HFF-Myc (cell line): ENCODE data around the gene PRKG1.

Experiments used
- DNase-seq: peaks from one replicate; pipeline ENCODE4 v3.0.0-alpha.2; 2011; ENCODE audit warnings: low read depth; ENCODE audit errors: extremely low read depth
- H3K4me3 ChIP-seq: replicated peaks from 2 replicates; pipeline ENCODE4 v1.5.1; 2011; ENCODE audit warnings: low read depth, mild to moderate bottlenecking, control low read depth, low read length
- TF ChIP-seq, protein P1 (sequence below): IDR thresholded peaks from 2 replicates; pipeline ENCODE4 v1.5.1; 2012; ENCODE audit warnings: mild to moderate bottlenecking, low read depth, low read length, control low read depth; ENCODE audit errors: missing control alignments

PRKG1 gene

DNA sequence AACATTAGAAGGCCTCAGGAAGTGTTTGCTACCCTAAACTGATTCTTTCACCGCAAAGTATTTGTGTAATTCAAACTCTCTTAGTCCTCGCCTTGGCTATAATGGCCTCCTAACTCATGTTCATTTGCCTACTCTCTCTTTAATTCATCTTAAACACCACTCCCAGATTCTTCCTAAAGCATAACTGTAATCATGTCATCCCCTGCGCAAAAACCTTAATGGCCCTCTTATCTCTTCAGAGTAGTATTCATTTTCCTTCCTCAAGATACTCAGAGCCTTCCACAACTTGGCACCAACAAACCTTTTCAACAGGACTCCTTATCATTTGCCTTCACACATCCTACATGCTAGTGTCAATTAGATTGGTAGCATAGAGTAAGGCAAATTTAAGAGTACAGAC lies 582.2 kb downstream of the PRKG1 start:
- TF ChIP-seq, protein P1, sequence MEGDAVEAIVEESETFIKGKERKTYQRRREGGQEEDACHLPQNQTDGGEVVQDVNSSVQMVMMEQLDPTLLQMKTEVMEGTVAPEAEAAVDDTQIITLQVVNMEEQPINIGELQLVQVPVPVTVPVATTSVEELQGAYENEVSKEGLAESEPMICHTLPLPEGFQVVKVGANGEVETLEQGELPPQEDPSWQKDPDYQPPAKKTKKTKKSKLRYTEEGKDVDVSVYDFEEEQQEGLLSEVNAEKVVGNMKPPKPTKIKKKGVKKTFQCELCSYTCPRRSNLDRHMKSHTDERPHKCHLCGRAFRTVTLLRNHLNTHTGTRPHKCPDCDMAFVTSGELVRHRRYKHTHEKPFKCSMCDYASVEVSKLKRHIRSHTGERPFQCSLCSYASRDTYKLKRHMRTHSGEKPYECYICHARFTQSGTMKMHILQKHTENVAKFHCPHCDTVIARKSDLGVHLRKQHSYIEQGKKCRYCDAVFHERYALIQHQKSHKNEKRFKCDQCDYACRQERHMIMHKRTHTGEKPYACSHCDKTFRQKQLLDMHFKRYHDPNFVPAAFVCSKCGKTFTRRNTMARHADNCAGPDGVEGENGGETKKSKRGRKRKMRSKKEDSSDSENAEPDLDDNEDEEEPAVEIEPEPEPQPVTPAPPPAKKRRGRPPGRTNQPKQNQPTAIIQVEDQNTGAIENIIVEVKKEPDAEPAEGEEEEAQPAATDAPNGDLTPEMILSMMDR = no peak
- no peak for DNase-seq
- no peak overlapping the region for H3K4me3 ChIP-seq

DNA sequence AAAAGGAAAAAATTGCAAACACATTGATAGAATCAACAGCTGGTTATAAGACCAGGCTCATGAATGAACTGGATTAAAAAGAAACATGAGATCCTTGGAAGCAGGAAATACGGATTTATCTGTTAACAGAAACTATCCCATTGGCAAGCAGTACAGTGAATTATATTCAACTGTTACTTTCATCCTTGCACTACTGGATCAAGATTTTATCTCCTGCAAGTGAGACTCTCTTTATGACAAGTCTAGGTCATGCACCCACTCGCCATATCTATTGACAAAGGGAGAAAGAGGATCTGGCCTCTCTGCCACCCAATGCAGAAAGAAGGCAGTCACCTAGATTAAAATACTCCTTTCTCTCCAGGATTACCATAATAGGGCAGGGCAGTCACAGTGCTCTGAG lies 583.7 kb downstream of the PRKG1 start:
- no peak overlapping the region for H3K4me3 ChIP-seq
- DNase-seq = no peak
- TF ChIP-seq, protein P1 = no peak

DNA sequence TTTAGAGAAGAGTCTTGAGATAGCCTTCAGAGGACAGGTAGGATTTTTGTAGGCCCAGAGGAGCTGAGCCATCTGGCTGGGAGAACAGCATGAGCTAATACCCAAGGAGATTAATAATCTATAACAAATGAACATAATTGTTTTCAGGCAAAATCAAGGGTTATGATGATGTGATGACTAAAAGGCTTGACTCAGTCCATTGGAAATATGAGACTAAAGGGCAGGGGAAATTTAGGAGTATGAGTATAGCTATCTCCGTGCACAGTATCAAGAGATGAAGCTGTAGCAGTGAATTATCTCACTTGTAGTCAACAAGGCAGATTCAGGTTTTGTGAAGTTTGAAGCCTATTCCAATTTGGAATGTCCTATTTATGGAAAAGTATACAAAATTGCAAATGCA lies 585.1 kb downstream of the PRKG1 start:
- no peak overlapping the region for H3K4me3 ChIP-seq
- no peak for DNase-seq
- TF ChIP-seq, protein P1 = no peak

DNA sequence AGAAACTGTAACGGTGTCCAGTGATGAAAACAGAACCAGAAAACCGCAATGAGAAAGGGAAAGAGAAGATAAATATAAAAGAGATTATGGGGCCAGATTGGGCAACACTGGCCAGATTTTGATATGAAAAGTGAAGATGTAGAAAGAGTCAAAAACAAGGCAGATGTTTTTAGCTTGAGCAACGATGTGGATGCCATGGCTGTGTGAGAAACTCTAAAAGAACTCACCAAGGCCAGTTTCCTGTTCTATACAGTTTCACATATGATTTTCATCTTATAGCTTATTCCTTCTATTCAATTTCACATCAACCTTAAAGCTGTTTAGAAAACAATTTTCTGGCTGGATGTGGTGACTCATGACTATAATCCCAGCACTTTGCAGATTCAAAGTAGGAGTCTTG lies 588.8 kb downstream of the PRKG1 start:
- DNase-seq = no peak

DNA sequence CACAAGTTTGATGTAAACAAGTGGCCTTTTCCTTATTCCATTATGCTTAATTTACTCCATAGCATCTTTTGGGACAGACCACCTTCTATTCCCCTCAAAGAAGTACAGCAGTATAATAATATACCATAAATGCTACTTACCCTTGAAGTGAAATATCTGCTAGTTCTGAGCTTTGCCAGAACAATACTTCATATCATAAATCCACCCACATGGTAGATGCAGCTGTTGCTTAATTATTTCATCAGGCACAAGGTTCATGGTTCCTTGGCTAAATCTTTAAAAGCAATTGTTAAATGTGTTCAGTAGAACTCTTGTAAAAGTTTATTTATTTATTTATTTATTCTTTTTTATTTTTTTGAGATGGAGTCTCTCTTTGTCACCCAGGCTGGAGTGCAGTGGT lies 592.2 kb downstream of the PRKG1 start:
- no peak for DNase-seq
- H3K4me3 ChIP-seq = no peak overlapping the region
- TF ChIP-seq, protein P1 = no peak

More for the DNA sequence above, 588.8 kb downstream of the PRKG1 start:
- TF ChIP-seq, protein P1 = no peak
- no peak overlapping the region for H3K4me3 ChIP-seq

DNA sequence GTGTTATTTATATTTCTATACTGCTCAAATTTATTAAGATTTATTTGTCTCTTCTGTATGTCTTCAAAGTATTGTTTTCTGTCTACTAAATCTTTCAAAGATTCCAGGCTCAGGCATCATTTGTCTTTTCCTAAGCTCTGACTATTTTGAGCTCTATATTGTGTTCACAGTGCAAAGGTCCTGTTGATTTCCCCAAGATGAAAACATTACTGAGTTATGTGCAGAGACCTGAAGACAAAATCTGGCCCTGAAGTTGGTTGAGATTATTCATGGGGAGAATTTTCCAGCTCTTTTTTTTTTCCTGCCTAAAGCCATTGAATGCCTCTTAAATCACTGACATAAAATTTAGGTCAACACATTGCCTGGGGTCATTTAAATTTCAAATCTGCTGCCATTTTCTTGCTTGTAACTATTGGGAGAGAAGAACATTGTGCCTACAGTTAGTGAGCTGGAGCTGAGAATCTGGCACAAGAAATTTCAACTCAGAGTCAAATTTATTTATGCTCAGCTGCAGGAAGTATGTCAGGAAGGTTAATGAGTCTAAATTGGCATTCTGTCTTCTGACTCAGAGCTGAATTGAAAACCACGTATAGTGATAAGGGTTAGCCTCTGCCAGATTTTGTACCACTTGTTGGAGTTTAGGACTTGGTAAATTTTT lies 593.5 kb downstream of the PRKG1 start:
- no peak for DNase-seq
- TF ChIP-seq, protein P1 = no peak

DNA sequence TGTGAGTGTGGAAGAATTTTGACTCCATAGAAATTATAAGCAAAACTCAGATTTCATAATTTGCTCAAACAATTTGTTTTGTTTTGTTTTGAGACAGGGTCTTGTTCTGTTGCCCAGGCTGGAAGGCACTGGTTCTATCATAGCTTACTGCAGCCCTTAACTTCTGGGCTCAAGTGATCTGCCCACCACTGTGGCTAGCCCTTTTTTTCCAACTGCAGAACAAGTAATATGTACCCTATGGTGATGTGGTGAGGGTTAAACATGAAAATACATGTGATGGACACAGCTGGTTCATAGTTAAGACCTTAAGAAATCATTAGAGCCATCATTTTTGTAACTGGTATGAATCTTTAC lies 594.0 kb downstream of the PRKG1 start:
- DNase-seq = no peak
- no peak overlapping the region for H3K4me3 ChIP-seq
- TF ChIP-seq, protein P1 = no peak

More for the DNA sequence above, 593.5 kb downstream of the PRKG1 start:
- no peak overlapping the region for H3K4me3 ChIP-seq
